OCI-LY3 (cell line): ENCODE data around the gene ZCCHC10.
"Not testable (repeated sequence)": the region's sequence is repeated elsewhere in the genome, so short reads cannot be mapped to it uniquely, and the experiment has no call there.

Experiments
- EZH2phosphoT487 ChIP-seq: fragments of 200-600 bp; shearing (Covaris generic); IDR thresholded peaks from 2 replicates; pipeline ENCODE4 v1.6.1; 2018; ENCODE audit warnings: antibody characterized with exemption, mixed run types, low read depth
- TF ChIP-seq, protein P1 (sequence below): fragments of 200-600, 300-600 bp; sonication (generic); IDR thresholded peaks from 2 replicates; pipeline ENCODE4 v1.5.1; 2014; ENCODE audit warnings: antibody characterized with exemption, low read length, low read depth

DNA sequence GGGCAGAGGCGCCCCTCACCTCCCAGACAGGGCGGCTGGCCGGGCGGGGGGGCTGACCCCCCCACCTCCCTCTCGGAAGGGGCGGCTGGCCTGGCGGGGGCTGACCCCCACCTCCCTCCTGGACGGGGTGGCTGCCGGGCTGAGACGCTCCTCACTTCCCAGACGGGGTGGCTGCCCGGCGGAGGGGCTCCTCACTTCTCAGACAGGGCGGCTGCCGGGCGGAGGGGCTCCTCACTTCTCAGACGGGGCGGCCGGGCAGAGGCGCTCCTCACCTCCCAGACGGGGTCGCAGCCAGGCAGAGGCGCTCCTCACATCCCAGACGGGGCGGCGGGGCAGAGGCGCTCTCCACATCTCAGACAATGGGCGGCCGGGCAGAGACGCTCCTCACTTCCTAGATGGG lies 43.4 kb downstream of the ZCCHC10 start:
- TF ChIP-seq, protein P1, sequence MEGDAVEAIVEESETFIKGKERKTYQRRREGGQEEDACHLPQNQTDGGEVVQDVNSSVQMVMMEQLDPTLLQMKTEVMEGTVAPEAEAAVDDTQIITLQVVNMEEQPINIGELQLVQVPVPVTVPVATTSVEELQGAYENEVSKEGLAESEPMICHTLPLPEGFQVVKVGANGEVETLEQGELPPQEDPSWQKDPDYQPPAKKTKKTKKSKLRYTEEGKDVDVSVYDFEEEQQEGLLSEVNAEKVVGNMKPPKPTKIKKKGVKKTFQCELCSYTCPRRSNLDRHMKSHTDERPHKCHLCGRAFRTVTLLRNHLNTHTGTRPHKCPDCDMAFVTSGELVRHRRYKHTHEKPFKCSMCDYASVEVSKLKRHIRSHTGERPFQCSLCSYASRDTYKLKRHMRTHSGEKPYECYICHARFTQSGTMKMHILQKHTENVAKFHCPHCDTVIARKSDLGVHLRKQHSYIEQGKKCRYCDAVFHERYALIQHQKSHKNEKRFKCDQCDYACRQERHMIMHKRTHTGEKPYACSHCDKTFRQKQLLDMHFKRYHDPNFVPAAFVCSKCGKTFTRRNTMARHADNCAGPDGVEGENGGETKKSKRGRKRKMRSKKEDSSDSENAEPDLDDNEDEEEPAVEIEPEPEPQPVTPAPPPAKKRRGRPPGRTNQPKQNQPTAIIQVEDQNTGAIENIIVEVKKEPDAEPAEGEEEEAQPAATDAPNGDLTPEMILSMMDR, result not testable (repeated sequence)
- TF ChIP-seq EZH2phosphoT487, result not testable (repeated sequence)
